Measurements from ENCODE around the gene DNAH12.
"Not testable (repeated sequence)": the region's sequence is repeated elsewhere in the genome, so short reads cannot be mapped to it uniquely, and the experiment has no call there.

DNA sequence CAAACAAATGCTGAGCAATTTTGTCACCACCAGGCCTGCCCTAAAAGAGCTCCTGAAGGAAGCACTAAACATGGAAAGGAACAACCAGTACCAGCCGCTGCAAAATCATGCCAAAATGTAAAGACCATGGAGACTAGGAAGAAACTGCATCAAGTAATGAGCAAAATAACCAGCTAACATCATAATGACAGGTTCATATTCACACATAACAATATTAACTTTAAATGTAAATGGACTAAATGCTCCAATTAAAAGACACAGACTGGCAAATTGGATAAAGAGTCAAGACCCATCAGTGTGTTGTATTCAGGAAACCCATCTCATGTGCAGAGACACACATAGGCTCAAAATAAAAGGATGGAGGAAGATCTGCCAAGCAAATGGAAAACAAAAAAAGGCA lies 217.6 kb downstream of the DNAH12 start:
- TF ChIP-seq, protein P1, sequence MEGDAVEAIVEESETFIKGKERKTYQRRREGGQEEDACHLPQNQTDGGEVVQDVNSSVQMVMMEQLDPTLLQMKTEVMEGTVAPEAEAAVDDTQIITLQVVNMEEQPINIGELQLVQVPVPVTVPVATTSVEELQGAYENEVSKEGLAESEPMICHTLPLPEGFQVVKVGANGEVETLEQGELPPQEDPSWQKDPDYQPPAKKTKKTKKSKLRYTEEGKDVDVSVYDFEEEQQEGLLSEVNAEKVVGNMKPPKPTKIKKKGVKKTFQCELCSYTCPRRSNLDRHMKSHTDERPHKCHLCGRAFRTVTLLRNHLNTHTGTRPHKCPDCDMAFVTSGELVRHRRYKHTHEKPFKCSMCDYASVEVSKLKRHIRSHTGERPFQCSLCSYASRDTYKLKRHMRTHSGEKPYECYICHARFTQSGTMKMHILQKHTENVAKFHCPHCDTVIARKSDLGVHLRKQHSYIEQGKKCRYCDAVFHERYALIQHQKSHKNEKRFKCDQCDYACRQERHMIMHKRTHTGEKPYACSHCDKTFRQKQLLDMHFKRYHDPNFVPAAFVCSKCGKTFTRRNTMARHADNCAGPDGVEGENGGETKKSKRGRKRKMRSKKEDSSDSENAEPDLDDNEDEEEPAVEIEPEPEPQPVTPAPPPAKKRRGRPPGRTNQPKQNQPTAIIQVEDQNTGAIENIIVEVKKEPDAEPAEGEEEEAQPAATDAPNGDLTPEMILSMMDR (IDR thresholded peaks at IDR 0.05): not testable (repeated sequence)
- not testable (repeated sequence) for TF ChIP-seq ZNF138 (CRISPR knock-in tag; conservative IDR thresholded peaks at IDR 0.05); CREM (CRISPR knock-in tag; IDR thresholded peaks at IDR 0.05); ZNF263 (CRISPR knock-in tag; IDR thresholded peaks at IDR 0.05; ENCODE audit: low read depth); ESRRA (CRISPR knock-in tag; IDR thresholded peaks at IDR 0.05; ENCODE audit: borderline replicate concordance); ETV6 (CRISPR knock-in tag; IDR thresholded peaks at IDR 0.05); NR2C2 (CRISPR knock-in tag; IDR thresholded peaks at IDR 0.05)
- TF ChIP-seq, protein P2, sequence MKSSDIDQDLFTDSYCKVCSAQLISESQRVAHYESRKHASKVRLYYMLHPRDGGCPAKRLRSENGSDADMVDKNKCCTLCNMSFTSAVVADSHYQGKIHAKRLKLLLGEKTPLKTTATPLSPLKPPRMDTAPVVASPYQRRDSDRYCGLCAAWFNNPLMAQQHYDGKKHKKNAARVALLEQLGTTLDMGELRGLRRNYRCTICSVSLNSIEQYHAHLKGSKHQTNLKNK (CRISPR knock-in tag; IDR thresholded peaks at IDR 0.05): not testable (repeated sequence)
- TF ChIP-seq, protein P3, sequence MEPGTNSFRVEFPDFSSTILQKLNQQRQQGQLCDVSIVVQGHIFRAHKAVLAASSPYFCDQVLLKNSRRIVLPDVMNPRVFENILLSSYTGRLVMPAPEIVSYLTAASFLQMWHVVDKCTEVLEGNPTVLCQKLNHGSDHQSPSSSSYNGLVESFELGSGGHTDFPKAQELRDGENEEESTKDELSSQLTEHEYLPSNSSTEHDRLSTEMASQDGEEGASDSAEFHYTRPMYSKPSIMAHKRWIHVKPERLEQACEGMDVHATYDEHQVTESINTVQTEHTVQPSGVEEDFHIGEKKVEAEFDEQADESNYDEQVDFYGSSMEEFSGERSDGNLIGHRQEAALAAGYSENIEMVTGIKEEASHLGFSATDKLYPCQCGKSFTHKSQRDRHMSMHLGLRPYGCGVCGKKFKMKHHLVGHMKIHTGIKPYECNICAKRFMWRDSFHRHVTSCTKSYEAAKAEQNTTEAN (CRISPR knock-in tag; IDR thresholded peaks at IDR 0.05): not testable (repeated sequence)
- TF ChIP-seq, protein P4, sequence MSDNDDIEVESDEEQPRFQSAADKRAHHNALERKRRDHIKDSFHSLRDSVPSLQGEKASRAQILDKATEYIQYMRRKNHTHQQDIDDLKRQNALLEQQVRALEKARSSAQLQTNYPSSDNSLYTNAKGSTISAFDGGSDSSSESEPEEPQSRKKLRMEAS (CRISPR knock-in tag; IDR thresholded peaks at IDR 0.05): not testable (repeated sequence)
- TF ChIP-seq, protein P5, sequence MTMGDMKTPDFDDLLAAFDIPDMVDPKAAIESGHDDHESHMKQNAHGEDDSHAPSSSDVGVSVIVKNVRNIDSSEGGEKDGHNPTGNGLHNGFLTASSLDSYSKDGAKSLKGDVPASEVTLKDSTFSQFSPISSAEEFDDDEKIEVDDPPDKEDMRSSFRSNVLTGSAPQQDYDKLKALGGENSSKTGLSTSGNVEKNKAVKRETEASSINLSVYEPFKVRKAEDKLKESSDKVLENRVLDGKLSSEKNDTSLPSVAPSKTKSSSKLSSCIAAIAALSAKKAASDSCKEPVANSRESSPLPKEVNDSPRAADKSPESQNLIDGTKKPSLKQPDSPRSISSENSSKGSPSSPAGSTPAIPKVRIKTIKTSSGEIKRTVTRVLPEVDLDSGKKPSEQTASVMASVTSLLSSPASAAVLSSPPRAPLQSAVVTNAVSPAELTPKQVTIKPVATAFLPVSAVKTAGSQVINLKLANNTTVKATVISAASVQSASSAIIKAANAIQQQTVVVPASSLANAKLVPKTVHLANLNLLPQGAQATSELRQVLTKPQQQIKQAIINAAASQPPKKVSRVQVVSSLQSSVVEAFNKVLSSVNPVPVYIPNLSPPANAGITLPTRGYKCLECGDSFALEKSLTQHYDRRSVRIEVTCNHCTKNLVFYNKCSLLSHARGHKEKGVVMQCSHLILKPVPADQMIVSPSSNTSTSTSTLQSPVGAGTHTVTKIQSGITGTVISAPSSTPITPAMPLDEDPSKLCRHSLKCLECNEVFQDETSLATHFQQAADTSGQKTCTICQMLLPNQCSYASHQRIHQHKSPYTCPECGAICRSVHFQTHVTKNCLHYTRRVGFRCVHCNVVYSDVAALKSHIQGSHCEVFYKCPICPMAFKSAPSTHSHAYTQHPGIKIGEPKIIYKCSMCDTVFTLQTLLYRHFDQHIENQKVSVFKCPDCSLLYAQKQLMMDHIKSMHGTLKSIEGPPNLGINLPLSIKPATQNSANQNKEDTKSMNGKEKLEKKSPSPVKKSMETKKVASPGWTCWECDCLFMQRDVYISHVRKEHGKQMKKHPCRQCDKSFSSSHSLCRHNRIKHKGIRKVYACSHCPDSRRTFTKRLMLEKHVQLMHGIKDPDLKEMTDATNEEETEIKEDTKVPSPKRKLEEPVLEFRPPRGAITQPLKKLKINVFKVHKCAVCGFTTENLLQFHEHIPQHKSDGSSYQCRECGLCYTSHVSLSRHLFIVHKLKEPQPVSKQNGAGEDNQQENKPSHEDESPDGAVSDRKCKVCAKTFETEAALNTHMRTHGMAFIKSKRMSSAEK (CRISPR knock-in tag; IDR thresholded peaks at IDR 0.05; ENCODE audit: borderline replicate concordance): not testable (repeated sequence)
